HCT116 (cell line): ENCODE results near the gene DGCR6L. TPM values are rescaled to one million over a fixed set of nuclear protein-coding genes. Genes with fewer than 3 reads are reported as not detected.
"Not testable (repeated sequence)": the region's sequence is repeated elsewhere in the genome, so short reads cannot be mapped to it uniquely, and the experiment has no call there.

Experiments used
- ATAC-seq: fragments of 200-7000 bp; cut with Tn5 transposase; 2 replicates; pipeline ENCODE4 v1.9.1; 2020; ENCODE audit warnings: mild to moderate bottlenecking, moderate library complexity
- BruUV-seq: library from RNA; stranded (reverse); fragments of 400-500 nt; replicated peaks from 2 replicates; lab custom pipeline; 2021; lab: Mats Ljungman, UMichigan
- CTCF ChIA-PET: fragments of 300-600 bp; sonication (Branson Sonifier 250); formaldehyde crosslinking; loops from one replicate; lab custom pipeline; 2021; ENCODE audit warnings: antibody characterized with exemption; lab: Charles Lee
- POLR2A ChIA-PET: fragments of 300-600, 350-600 bp; sonication (Branson Sonifier 250); formaldehyde crosslinking; loops from one replicate; lab custom pipeline; 2021; ENCODE audit warnings: antibody characterized with exemption; lab: Charles Lee
- RAD21 ChIA-PET, 2 experiments: fragments of 300-600 bp; sonication (Branson Sonifier 250); formaldehyde crosslinking; loops; one replicate each; lab custom pipeline; 2023; ENCODE audit warnings: low total read pairs in 2 of 2; ENCODE audit not compliant: uncharacterized antibody in 2 of 2, unreplicated experiment in 2 of 2, low non-redundant PET in 1 of 2; lab: Charles Lee
- DNase-seq: peaks from one replicate; pipeline ENCODE4 v3.0.0-alpha.2; 2010; ENCODE audit warnings: low read depth, low spot score
- H2AFZ ChIP-seq: fragments of 200-600 bp; shearing (Covaris generic), sonication (generic); 2 replicates; pipeline ENCODE4 v1.6.1; 2017; ENCODE audit warnings: low read depth, mixed run types, mixed read lengths, antibody characterized with exemption, low read length; ENCODE audit not compliant: poor library complexity, severe bottlenecking
- H3K27ac ChIP-seq: 2 replicates; pipeline ENCODE4 v1.5.1; 2012; ENCODE audit warnings: low read depth, low read length
- H3K27me3 ChIP-seq: fragments of 200-600 bp; sonication (generic); 2 replicates; pipeline ENCODE4 v1.6.1; 2016; ENCODE audit warnings: mixed run types, low read length, mixed read lengths; ENCODE audit not compliant: insufficient read depth
- H3K36me3 ChIP-seq, 2 experiments: fragments of 200-500 bp in 1 of 2; fragments of 200-600 bp in 1 of 2; sonication (Bioruptor generic) in 1 of 2; sonication (generic) in 1 of 2; 2 replicates each; pipeline versions ENCODE4 v1.5.1 to v1.6.1; 2014 to 2016; ENCODE audit warnings: low read length in 2 of 2, inconsistent platforms in 1 of 2, mixed read lengths in 1 of 2, mixed run types in 1 of 2; ENCODE audit not compliant: insufficient read depth in 2 of 2, control insufficient read depth in 1 of 2
- H3K4me1 ChIP-seq, 2 experiments: fragments of 200-600 bp in 1 of 2; sonication (generic) in 1 of 2; 2 replicates each; pipeline versions ENCODE4 v1.5.1 to v1.6.1; 2012 to 2017; ENCODE audit warnings: low read length in 2 of 2, inconsistent platforms in 1 of 2, mild to moderate bottlenecking in 1 of 2, mixed read lengths in 1 of 2, mixed run types in 1 of 2, moderate library complexity in 1 of 2; ENCODE audit not compliant: insufficient read depth in 2 of 2, control insufficient read depth in 1 of 2
- H3K4me2 ChIP-seq: fragments of 200-600 bp; sonication (generic); 2 replicates; pipeline ENCODE4 v1.6.1; 2017; ENCODE audit warnings: mixed run types, low read length, mixed read lengths
- H3K4me3 ChIP-seq, 2 experiments: fragments of 200-600 bp in 1 of 2; sonication (generic) in 1 of 2; replicated peaks in 1 of 2; 2 replicates each; pipeline ENCODE4 v1.5.1; 2011 to 2016; ENCODE audit warnings: low read length in 2 of 2, control low read depth in 1 of 2, low read depth in 1 of 2, mild to moderate bottlenecking in 1 of 2, mixed read lengths in 1 of 2, mixed run types in 1 of 2
- H3K79me2 ChIP-seq: fragments of 200-600 bp; sonication (generic); 2 replicates; pipeline ENCODE4 v1.6.1; 2017; ENCODE audit warnings: mild to moderate bottlenecking, mixed run types, low read length, moderate library complexity, mixed read lengths; ENCODE audit not compliant: insufficient read depth
- H3K9ac ChIP-seq: fragments of 200-600 bp; sonication (generic); 2 replicates; pipeline ENCODE4 v1.6.1; 2016; ENCODE audit warnings: low read length, mixed read lengths
- H3K9me2 ChIP-seq: fragments of 200-600 bp; sonication (generic), shearing (Covaris generic); 2 replicates; pipeline ENCODE4 v1.6.1; 2017; ENCODE audit warnings: mixed run types, mild to moderate bottlenecking, moderate library complexity; ENCODE audit not compliant: insufficient read depth
- H3K9me3 ChIP-seq, 2 experiments: fragments of 200-500 bp in 1 of 2; fragments of 200-600 bp in 1 of 2; sonication (Bioruptor generic) in 1 of 2; sonication (generic) in 1 of 2; 2 replicates each; pipeline ENCODE4 v1.6.1; 2014 to 2017; ENCODE audit warnings: low read length in 2 of 2, mixed read lengths in 2 of 2, inconsistent platforms in 1 of 2, low read depth in 1 of 2, mild to moderate bottlenecking in 1 of 2, mixed run types in 1 of 2, moderate library complexity in 1 of 2; ENCODE audit not compliant: control insufficient read depth in 1 of 2, insufficient read depth in 1 of 2
- H4K20me1 ChIP-seq: fragments of 200-600 bp; sonication (generic), shearing (Covaris generic); 2 replicates; pipeline ENCODE4 v1.6.1; 2017; ENCODE audit warnings: mixed run types, mild to moderate bottlenecking, moderate library complexity; ENCODE audit not compliant: insufficient read depth
- intact Hi-C: fragments of 100-400 bp; cut with micrococcal nuclease; formaldehyde crosslinking; loops from 2 replicates; pipeline ENCODE4 v1.10.0; 2022
- total RNA-seq: library from RNA; stranded (reverse); gene quantifications from one replicate; pipeline ENCODE4 v1.2.1, GENCODE V29; 2021; ENCODE audit not compliant: unreplicated experiment

DGCR6L gene
- total RNA-seq, 1 experiment from 2014 or later: 44.9 TPM

GRCh38 chr22:20356906-20357305, 37.0 kb upstream of the DGCR6L start:
- H3K9me2 ChIP-seq, H3K9me3 ChIP-seq, H3K4me1 ChIP-seq, BruUV-seq, H3K79me2 ChIP-seq, H3K4me2 ChIP-seq, ATAC-seq, DNase-seq, H4K20me1 ChIP-seq, H3K36me3 ChIP-seq, H3K27ac ChIP-seq, CTCF ChIA-PET, RAD21 ChIA-PET, H2AFZ ChIP-seq, H3K4me3 ChIP-seq, intact Hi-C loops, H3K9ac ChIP-seq, H3K27me3 ChIP-seq, POLR2A ChIA-PET: not testable (repeated sequence)

GRCh38 chr22:20355939-20356636, 36.2 kb upstream of the DGCR6L start:
- H3K27me3 ChIP-seq, intact Hi-C loops, H3K9ac ChIP-seq, BruUV-seq, POLR2A ChIA-PET, RAD21 ChIA-PET, H3K4me2 ChIP-seq, H3K36me3 ChIP-seq, DNase-seq, H3K4me1 ChIP-seq, CTCF ChIA-PET, H3K9me3 ChIP-seq, H3K79me2 ChIP-seq, H3K4me3 ChIP-seq, ATAC-seq, H3K9me2 ChIP-seq, H2AFZ ChIP-seq, H3K27ac ChIP-seq, H4K20me1 ChIP-seq: not testable (repeated sequence)
